ENCODE results near the gene TRUB1.

TRUB1 gene

GRCh38 chr10:114917459-114917858 is 20.5 kb upstream of the TRUB1 start:
- TF ChIP-seq POLR2A (IDR thresholded peaks at IDR 0.05; ENCODE audit: extremely low read depth, insufficient read length), result no peak
- TF ChIP-seq, protein P1, sequence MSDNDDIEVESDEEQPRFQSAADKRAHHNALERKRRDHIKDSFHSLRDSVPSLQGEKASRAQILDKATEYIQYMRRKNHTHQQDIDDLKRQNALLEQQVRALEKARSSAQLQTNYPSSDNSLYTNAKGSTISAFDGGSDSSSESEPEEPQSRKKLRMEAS (IDR thresholded peaks at IDR 0.05; ENCODE audit: low read depth, low read length), result no peak
- TF ChIP-seq MYC (IDR thresholded peaks at IDR 0.05; ENCODE audit: low read depth, low read length), result no peak
- TF ChIP-seq CTCF (IDR thresholded peaks at IDR 0.05; ENCODE audit: low read depth, low read length), result no peak
- no peak overlapping the region for H3K4me3 ChIP-seq (ENCODE audit: low read depth, low read length)
- DNase-seq (ENCODE audit: low read depth), result no peak

GRCh38 chr10:114917927-114918672 is 19.9 kb upstream of the TRUB1 start:
- DNase-seq (ENCODE audit: low read depth), result no peak
- H3K4me3 ChIP-seq (ENCODE audit: low read depth, low read length), result no peak overlapping the region
- no peak for TF ChIP-seq CTCF (IDR thresholded peaks at IDR 0.05; ENCODE audit: low read depth, low read length)
- no peak for TF ChIP-seq MYC (IDR thresholded peaks at IDR 0.05; ENCODE audit: low read depth, low read length)
- TF ChIP-seq, protein P1 (IDR thresholded peaks at IDR 0.05; ENCODE audit: low read depth, low read length), result no peak
- no peak for TF ChIP-seq POLR2A (IDR thresholded peaks at IDR 0.05; ENCODE audit: extremely low read depth, insufficient read length)

DNA sequence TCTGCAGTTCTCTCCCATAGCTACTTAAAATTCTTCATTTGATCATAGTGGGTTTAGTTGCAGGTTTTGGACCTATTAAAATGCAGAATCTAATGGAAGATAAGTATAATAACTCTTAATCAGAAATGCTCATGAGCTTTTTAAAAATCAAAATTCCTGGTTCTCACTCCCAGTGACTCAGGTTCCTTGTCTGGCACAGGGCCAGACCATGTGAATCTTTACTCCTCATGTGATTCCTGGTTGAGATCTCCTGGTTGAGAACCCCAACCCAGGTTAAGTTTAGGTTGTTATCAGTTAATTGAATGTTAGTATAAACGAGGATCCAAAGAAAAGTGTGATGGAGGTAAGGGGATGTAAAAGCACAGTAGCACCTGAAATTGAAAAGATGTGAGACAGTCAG is 17.5 kb upstream of the TRUB1 start:
- DNase-seq (ENCODE audit: low read depth), result no peak
- no peak for TF ChIP-seq MYC (IDR thresholded peaks at IDR 0.05; ENCODE audit: low read depth, low read length)
- TF ChIP-seq POLR2A (IDR thresholded peaks at IDR 0.05; ENCODE audit: extremely low read depth, insufficient read length), result no peak
- no peak for TF ChIP-seq CTCF (IDR thresholded peaks at IDR 0.05; ENCODE audit: low read depth, low read length)
- TF ChIP-seq, protein P1 (IDR thresholded peaks at IDR 0.05; ENCODE audit: low read depth, low read length), result no peak

DNA sequence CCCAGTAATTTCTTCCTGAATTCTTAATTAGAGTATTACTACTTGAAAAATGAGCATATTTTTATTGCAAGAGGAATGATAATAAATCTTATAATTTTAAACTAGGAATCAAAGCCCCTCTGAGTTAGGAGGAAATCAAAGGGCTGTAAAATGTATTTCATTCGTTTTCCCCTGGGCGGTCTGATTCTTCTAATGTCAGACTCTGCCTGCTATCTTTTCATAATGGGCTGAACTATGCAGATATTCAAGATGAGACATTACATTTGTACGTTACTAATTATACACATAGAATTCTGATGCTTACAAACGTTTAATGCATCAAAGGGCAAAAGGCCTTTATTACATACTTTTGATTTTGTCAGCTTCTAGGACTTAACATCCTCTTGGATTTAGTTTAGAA is 16.0 kb upstream of the TRUB1 start:
- no peak for DNase-seq (ENCODE audit: low read depth)
- TF ChIP-seq, protein P1 (IDR thresholded peaks at IDR 0.05; ENCODE audit: low read depth, low read length), result no peak
- no peak for TF ChIP-seq CTCF (IDR thresholded peaks at IDR 0.05; ENCODE audit: low read depth, low read length)
- TF ChIP-seq MYC (IDR thresholded peaks at IDR 0.05; ENCODE audit: low read depth, low read length), result no peak
- TF ChIP-seq POLR2A (IDR thresholded peaks at IDR 0.05; ENCODE audit: extremely low read depth, insufficient read length), result no peak

More for the DNA sequence above, 17.5 kb upstream of the TRUB1 start:
- no peak overlapping the region for H3K4me3 ChIP-seq (ENCODE audit: low read depth, low read length)

DNA sequence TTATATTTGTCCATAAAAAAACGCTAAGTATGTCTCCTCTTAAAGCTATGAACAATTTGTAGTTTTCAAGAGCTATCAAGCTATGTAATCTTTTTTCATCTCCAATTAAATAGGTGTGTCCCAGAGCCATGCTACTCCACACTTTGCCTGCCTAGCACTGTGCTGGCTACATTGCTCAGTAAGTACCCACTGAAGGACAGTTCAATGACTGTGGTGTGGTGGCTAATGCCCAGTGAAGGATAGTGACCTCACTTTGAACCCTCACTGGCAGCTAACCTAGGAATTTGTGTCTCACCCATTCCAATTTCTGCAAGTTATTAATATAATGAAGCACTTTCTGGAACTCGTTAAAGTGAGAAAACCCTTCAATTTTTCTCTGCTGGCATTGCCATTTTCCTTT is 14.4 kb upstream of the TRUB1 start:
- H3K4me3 ChIP-seq (ENCODE audit: low read depth, low read length), result no peak overlapping the region
- TF ChIP-seq, protein P1 (IDR thresholded peaks at IDR 0.05; ENCODE audit: low read depth, low read length), result no peak
- TF ChIP-seq POLR2A (IDR thresholded peaks at IDR 0.05; ENCODE audit: extremely low read depth, insufficient read length) (no peak), MYC (IDR thresholded peaks at IDR 0.05; ENCODE audit: low read depth, low read length) (no peak)
- no peak for DNase-seq (ENCODE audit: low read depth)

More for the DNA sequence above, 16.0 kb upstream of the TRUB1 start:
- no peak overlapping the region for H3K4me3 ChIP-seq (ENCODE audit: low read depth, low read length)

Measured in NB4 (cell line).